Esophagus muscularis mucosa (tissue), 4 donors: ENCODE measurements around the gene SLC49A3. TPM values are rescaled to one million over a fixed set of nuclear protein-coding genes. Genes with fewer than 3 reads are reported as not detected.

Source experiments
- DNase-seq: peaks from one replicate; pipeline ENCODE4 v3.0.0-alpha.2; 2017; ENCODE audit errors: extremely low spot score
- H3K27ac ChIP-seq, 4 donors: fragments of 200-600 bp; sonication (generic); replicated peaks in 1 of 4; 1 replicate in 3 of 4; 2 replicates in 1 of 4; pipeline ENCODE4 v1.5.1; 2016 to 2019; ENCODE audit warnings: mild to moderate bottlenecking in 1 of 4
- H3K27me3 ChIP-seq, 4 donors: fragments of 200-600 bp; sonication (generic); one replicate each; pipeline versions ENCODE4 v1.5.1 to v1.6.0; 2016 to 2019
- H3K36me3 ChIP-seq, 4 donors: fragments of 200-600 bp; sonication (generic); one replicate each; pipeline ENCODE4 v1.5.1; 2016 to 2019
- H3K4me1 ChIP-seq, 4 donors: fragments of 200-600 bp; sonication (generic); one replicate each; pipeline ENCODE4 v1.5.1; 2016 to 2019
- H3K4me3 ChIP-seq, 4 donors: fragments of 200-600 bp; sonication (generic); 1 replicate in 2 of 4; 2 replicates in 2 of 4; pipeline ENCODE4 v1.5.1; 2016 to 2019; ENCODE audit warnings: mild to moderate bottlenecking in 4 of 4, moderate library complexity in 1 of 4
- H3K9me3 ChIP-seq, 4 donors: fragments of 200-600 bp; sonication (generic); 1 replicate in 3 of 4; 2 replicates in 1 of 4; pipeline ENCODE4 v1.5.1; 2016 to 2019
- CTCF ChIP-seq, 3 experiments: fragments of 200-600 bp in 2 of 3; fragments of 450-650 bp in 1 of 3; sonication (generic) in 2 of 3; IDR thresholded peaks; one replicate each; pipeline ENCODE4 v1.5.1; 2017 to 2019; ENCODE audit warnings: antibody characterized with exemption in 3 of 3, mild to moderate bottlenecking in 2 of 3, moderate library complexity in 1 of 3
- EP300 ChIP-seq: sonication (generic); formaldehyde crosslinking; IDR thresholded peaks from one replicate; pipeline ENCODE4 v1.6.1; 2017; ENCODE audit warnings: antibody characterized with exemption
- POLR2A ChIP-seq: fragments of 450-650 bp; IDR thresholded peaks from one replicate; pipeline ENCODE4 v1.6.1; 2017; ENCODE audit warnings: antibody characterized with exemption, moderate library complexity, mild to moderate bottlenecking, low read depth
- POLR2AphosphoS5 ChIP-seq, 2 donors: sonication (generic); formaldehyde crosslinking; IDR thresholded peaks; one replicate each; pipeline ENCODE4 v1.6.1; 2017; ENCODE audit warnings: antibody characterized with exemption in 2 of 2
- WGBS: methylation state at CpG from one replicate; pipeline ENCODE4 v1.1.5; 2018; 5-methylcytosine and 5-hydroxymethylcytosine counted together
- intact Hi-C: fragments of 100-400 bp; cut with DNase I; formaldehyde crosslinking; loops from one replicate; pipeline ENCODE4 v1.15.1; 2023
- total RNA-seq, 4 donors: library from RNA; depleted of rRNA; stranded (reverse); fragments of >200 nt; gene quantifications; one replicate each; pipeline versions ENCODE4 v1.1.0 to v1.2.1, GENCODE V29; 2016

SLC49A3 gene
- total RNA-seq, 4 donors from 2014 or later: 5.5 to 9.4 (median 7.6) TPM

DNA sequence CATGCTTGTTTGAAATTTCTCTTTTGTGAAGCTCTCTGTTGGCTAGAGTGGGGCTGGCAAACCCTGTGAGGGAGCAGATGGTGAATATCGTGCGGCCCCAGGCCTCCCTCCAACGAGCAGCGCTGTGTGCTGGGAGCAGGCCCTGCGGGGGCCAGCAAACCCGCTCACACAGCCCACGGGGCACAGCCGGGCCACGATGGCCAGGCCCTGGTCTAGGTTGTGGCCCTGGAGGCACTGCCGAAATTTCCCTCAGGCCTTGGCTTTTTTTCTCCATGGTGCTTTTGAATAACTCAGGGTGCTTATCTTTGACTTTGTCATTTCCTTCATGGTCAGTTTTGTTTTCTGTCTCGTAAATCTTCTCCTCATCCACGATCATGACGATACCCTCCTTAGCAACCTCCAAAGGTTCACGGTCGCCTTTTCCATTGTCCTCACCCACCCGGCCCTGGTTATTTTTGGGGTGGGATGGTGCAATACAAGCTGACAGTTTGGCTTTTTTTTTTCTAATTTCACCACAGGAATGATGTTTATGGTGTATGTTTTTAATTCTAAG lies 37.4 kb upstream of the SLC49A3 start:
- WGBS: 51% methylated on average over 12 of the region's 16 CpGs
- intact Hi-C loops: no loop called here
- peak overlapping the region in 1 of 4 donors; percentile 47 for H3K27ac ChIP-seq

DNA sequence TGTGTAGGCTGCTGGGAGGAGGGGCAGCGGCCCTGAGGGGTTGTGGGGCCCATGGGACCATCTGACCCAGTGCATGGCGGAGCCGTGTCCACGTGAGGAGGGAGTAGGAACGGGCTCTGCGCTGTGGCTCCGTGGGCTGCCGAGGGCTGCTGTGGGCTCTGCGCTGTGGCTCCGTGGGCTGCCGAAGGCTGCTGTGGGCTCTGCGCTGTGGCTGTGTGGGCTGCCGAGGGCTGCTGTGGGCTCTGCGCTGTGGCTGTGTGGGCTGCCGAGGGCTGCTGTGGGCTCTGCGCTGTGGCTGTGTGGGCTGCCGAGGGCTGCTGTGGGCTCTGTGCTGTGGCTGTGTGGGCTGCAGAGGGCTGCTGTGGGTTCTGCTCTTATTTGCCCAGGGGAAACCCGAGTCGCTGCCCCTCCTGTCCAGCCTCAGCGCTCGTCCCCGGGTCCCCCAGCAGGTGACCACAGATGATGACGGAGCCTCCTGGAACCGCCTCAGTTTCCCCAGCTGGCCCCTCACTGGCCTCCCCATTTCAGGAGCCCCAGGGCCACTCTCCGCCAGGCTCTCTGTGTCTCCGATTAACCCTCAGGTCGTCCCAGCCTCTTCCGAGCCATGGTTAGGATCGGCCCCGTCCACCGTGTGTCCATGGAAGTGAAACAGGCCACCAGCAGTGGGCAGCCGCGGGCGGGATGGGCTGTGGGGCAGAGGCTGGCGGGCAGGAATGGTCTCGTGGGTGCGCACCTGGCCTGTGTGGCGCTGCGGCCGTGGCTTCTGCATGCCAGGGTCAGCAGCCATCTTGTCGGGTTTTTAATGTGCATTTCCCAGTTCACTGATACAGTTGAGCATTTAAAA lies 36.7 kb upstream of the SLC49A3 start:
- Histone ChIP-seq H3K4me1 (peaks cover 7 to 30% (median 28%) of the 10 kb centered on the region in 4 donors), H3K36me3 (peaks cover 0 to 30% (median 19%) of the 10 kb centered on the region in 4 donors), H3K9me3 (no peaks in the 10 kb centered on the region), H3K4me3 (no peak overlapping the region), H3K27me3 (no peaks in the 10 kb centered on the region), H3K27ac (peak overlapping the region in 1 of 4 donors; percentile 47)
- TF ChIP-seq POLR2AphosphoS5 (IDR thresholded peaks at IDR 0.05) (no peak), EP300 (no peak), POLR2A (no peak), CTCF (IDR thresholded peaks at IDR 0.05) (no peak)
- DNase-seq: no peak
- WGBS: 89% methylated on average over 28 of the region's 41 CpGs
- intact Hi-C loops: no loop called here

More for the DNA sequence above, 37.4 kb upstream of the SLC49A3 start:
- H3K36me3 ChIP-seq: peaks cover 6 to 35% (median 26%) of the 10 kb centered on the region in 4 donors
- no peaks in the 10 kb centered on the region for H3K9me3 ChIP-seq
- H3K27me3 ChIP-seq: no peaks in the 10 kb centered on the region
- no peak for DNase-seq
- H3K4me3 ChIP-seq: no peak overlapping the region
- H3K4me1 ChIP-seq: peaks cover 2 to 23% (median 21%) of the 10 kb centered on the region in 4 donors
- TF ChIP-seq EP300: no peak
- TF ChIP-seq POLR2A: no peak
- no peak for TF ChIP-seq CTCF (IDR thresholded peaks at IDR 0.05)
- TF ChIP-seq POLR2AphosphoS5 (IDR thresholded peaks at IDR 0.05): no peak

GRCh38 chr4:723751-724530 lies 35.0 kb upstream of the SLC49A3 start:
- Histone ChIP-seq H3K36me3 (peaks cover 0 to 26% (median 14%) of the 10 kb centered on the region in 4 donors), H3K27me3 (no peaks in the 10 kb centered on the region), H3K4me1 (peaks cover 7 to 37% (median 32%) of the 10 kb centered on the region in 4 donors), H3K9me3 (no peaks in the 10 kb centered on the region), H3K4me3 (no peak overlapping the region), H3K27ac (no peak overlapping the region)
- WGBS: 92% methylated on average over 21 of the region's 28 CpGs
- no peak for DNase-seq
- TF ChIP-seq POLR2AphosphoS5 (IDR thresholded peaks at IDR 0.05): no peak
- TF ChIP-seq EP300: no peak
- TF ChIP-seq POLR2A: no peak
- TF ChIP-seq CTCF (IDR thresholded peaks at IDR 0.05): no peak
- intact Hi-C loops: no loop called here

- no peak overlapping the region for H3K27ac ChIP-seq
These were observed 34.0 kb upstream of the SLC49A3 start for GRCh38 chr4:722851-723360.

More at GRCh38 chr4:722851-723360, 34.0 kb upstream of the SLC49A3 start:
- Histone ChIP-seq H3K4me1 (peaks cover 7 to 39% (median 35%) of the 10 kb centered on the region in 4 donors), H3K36me3 (peaks cover 0 to 26% (median 14%) of the 10 kb centered on the region in 4 donors), H3K4me3 (no peak overlapping the region), H3K27me3 (no peaks in the 10 kb centered on the region), H3K9me3 (no peaks in the 10 kb centered on the region)
- no peak for DNase-seq
- no peak for TF ChIP-seq EP300
- TF ChIP-seq POLR2AphosphoS5 (IDR thresholded peaks at IDR 0.05): no peak
- no peak for TF ChIP-seq POLR2A
- no peak for TF ChIP-seq CTCF (IDR thresholded peaks at IDR 0.05)
- intact Hi-C loops: no loop called here
- WGBS: 98% methylated on average over 61 of the region's 61 CpGs
